Measurements from ENCODE around the gene RAB8B. TPM values are rescaled to one million over a fixed set of nuclear protein-coding genes. Genes with fewer than 3 reads are reported as not detected.
A peak's percentile ranks its signal among the peaks of the same experiment; 100 is the strongest.

Gene RAB8B
- total RNA-seq, 1 experiment from 2014 or later = 26.2 TPM

GRCh38 chr15:63244976-63245645 is 55.7 kb downstream of the RAB8B start:
- in situ Hi-C loops (cut with HindIII; ENCODE audit: low pct_unique_long_range_greater_than_20kb, low sequenced_read_pairs) = no loop called here
- no peak for DNase-seq (ENCODE audit: low read depth, low spot score)

- no peak for DNase-seq (ENCODE audit: low read depth, low spot score)
- in situ Hi-C loops (cut with HindIII; ENCODE audit: low pct_unique_long_range_greater_than_20kb, low sequenced_read_pairs) = no loop called here
Observed at GRCh38 chr15:63246691-63247469, 57.5 kb downstream of the RAB8B start.

GRCh38 chr15:63250312-63250965 is 61.0 kb downstream of the RAB8B start:
- in situ Hi-C loops (cut with HindIII; ENCODE audit: low pct_unique_long_range_greater_than_20kb, low sequenced_read_pairs) = no loop called here
- DNase-seq (ENCODE audit: low read depth, low spot score) = no peak

- in situ Hi-C loops (cut with HindIII; ENCODE audit: low pct_unique_long_range_greater_than_20kb, low sequenced_read_pairs) = no loop called here
- no peak for DNase-seq (ENCODE audit: low read depth, low spot score)
Observed at GRCh38 chr15:63251701-63252100, 62.3 kb downstream of the RAB8B start.

- no peak for DNase-seq (ENCODE audit: low read depth, low spot score)
- in situ Hi-C loops (cut with HindIII; ENCODE audit: low pct_unique_long_range_greater_than_20kb, low sequenced_read_pairs) = no loop called here
Observed at GRCh38 chr15:63252292-63252691, 62.9 kb downstream of the RAB8B start.

- DNase-seq (ENCODE audit: low read depth, low spot score) = no peak
- in situ Hi-C loops (cut with HindIII; ENCODE audit: low pct_unique_long_range_greater_than_20kb, low sequenced_read_pairs) = no loop called here
Observed at GRCh38 chr15:63254991-63255390, 65.6 kb downstream of the RAB8B start.

- peak; percentile 37 for DNase-seq (ENCODE audit: low read depth, low spot score)
- in situ Hi-C loops (cut with HindIII; ENCODE audit: low pct_unique_long_range_greater_than_20kb, low sequenced_read_pairs) = no loop called here
Observed at GRCh38 chr15:63255489-63255990, 66.1 kb downstream of the RAB8B start.

GRCh38 chr15:63256433-63257274 is 67.2 kb downstream of the RAB8B start:
- in situ Hi-C loops (cut with HindIII; ENCODE audit: low pct_unique_long_range_greater_than_20kb, low sequenced_read_pairs) = no loop called here
- DNase-seq (ENCODE audit: low read depth, low spot score) = peak; percentile 58

- DNase-seq (ENCODE audit: low read depth, low spot score) = no peak
- in situ Hi-C loops (cut with HindIII; ENCODE audit: low pct_unique_long_range_greater_than_20kb, low sequenced_read_pairs) = no loop called here
Observed at GRCh38 chr15:63258658-63259057, 69.3 kb downstream of the RAB8B start.

GRCh38 chr15:63260791-63261190 is 71.4 kb downstream of the RAB8B start:
- in situ Hi-C loops (cut with HindIII; ENCODE audit: low pct_unique_long_range_greater_than_20kb, low sequenced_read_pairs) = no loop called here

GRCh38 chr15:63261311-63261710 is 71.9 kb downstream of the RAB8B start:
- DNase-seq (ENCODE audit: low read depth, low spot score) = no peak
- in situ Hi-C loops (cut with HindIII; ENCODE audit: low pct_unique_long_range_greater_than_20kb, low sequenced_read_pairs) = no loop called here

More at GRCh38 chr15:63260791-63261190, 71.4 kb downstream of the RAB8B start:
- DNase-seq (ENCODE audit: low read depth, low spot score) = no peak

- no peak for DNase-seq (ENCODE audit: low read depth, low spot score)
- in situ Hi-C loops (cut with HindIII; ENCODE audit: low pct_unique_long_range_greater_than_20kb, low sequenced_read_pairs) = no loop called here
Observed at GRCh38 chr15:63263519-63263918, 74.1 kb downstream of the RAB8B start.

GRCh38 chr15:63264688-63265293 is 75.4 kb downstream of the RAB8B start:
- in situ Hi-C loops (cut with HindIII; ENCODE audit: low pct_unique_long_range_greater_than_20kb, low sequenced_read_pairs) = no loop called here
- DNase-seq (ENCODE audit: low read depth, low spot score) = no peak

GRCh38 chr15:63274427-63274826 is 85.0 kb downstream of the RAB8B start:
- in situ Hi-C loops (cut with HindIII; ENCODE audit: low pct_unique_long_range_greater_than_20kb, low sequenced_read_pairs) = no loop called here
- DNase-seq (ENCODE audit: low read depth, low spot score) = peak; percentile 29

- DNase-seq (ENCODE audit: low read depth, low spot score) = no peak
- in situ Hi-C loops (cut with HindIII; ENCODE audit: low pct_unique_long_range_greater_than_20kb, low sequenced_read_pairs) = no loop called here
Observed at GRCh38 chr15:63276342-63277037, 87.1 kb downstream of the RAB8B start.

GRCh38 chr15:63277038-63277892 is 87.9 kb downstream of the RAB8B start, which contains the start of gene APH1B:
TSS of gene APH1B (plus strand) at chr15:63277605. CDS start at chr15:63277624, 19 bp downstream.
- peak; percentile 61 for DNase-seq (ENCODE audit: low read depth, low spot score)
- in situ Hi-C loops (cut with HindIII; ENCODE audit: low pct_unique_long_range_greater_than_20kb, low sequenced_read_pairs) = no loop called here
